Stimulated activated CD4-positive, alpha-beta T cell treated with anti-CD3 and anti-CD28 coated beads, Interleukin-12 subunit alpha, Interleukin-12 subunit beta, amount 100 ng/mL, for 24 hours (primary cell): ENCODE results near the gene GRIP2.

Source experiments
- DNase-seq, 2 experiments: peaks; one replicate each; pipeline ENCODE4 v3.0.0-alpha.2; 2020; ENCODE audit warnings: low read depth in 2 of 2

GRIP2 gene

DNA sequence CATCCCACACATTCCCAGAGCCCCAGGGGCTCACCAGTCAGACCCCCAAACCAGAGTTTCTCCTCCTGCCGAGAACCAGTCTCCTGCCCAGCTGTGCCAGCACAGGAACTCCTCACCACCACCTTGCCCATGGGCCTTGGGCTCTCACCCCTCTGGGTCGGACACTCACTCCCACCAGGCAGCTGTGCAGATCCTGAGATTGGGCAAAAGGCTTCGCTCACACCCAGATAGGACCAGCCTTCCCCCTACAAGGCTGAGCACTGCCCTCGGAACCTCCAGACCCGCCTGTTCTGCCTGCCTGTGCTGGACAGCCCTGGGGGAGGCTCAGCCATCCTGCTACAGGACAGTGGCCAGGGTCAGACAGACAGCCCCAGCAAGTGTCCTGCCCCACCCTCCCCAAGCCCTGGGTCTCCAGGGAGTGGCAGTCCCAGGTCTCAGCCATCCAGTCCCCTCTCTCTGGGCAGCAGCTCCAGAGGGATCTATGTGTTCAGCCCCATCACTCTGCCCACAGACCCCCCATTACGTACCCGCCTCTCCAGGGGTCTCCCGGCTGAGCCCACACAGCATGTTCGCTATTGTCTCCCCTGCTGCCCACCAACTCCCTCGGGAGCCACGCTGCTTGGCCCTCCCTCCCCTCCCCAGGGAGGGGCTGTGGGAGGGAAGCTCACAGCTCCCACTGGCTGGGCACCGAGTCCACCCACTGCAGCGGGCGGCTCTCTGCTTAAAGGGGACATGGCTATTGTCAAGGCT, at the start of gene GRIP2:
Gene GRIP2 (minus strand): TSS at position 601 of the 750 bp plus-strand sequence. CDS start 34 bp downstream, at position 567.
- no peak for DNase-seq

- DNase-seq: no peak
Observed at GRCh38 chr3:14588425-14589112, 48.4 kb upstream of the GRIP2 start.

- DNase-seq: no peak
Observed at GRCh38 chr3:14587740-14588360, 47.7 kb upstream of the GRIP2 start.

GRCh38 chr3:14586611-14587010, 46.5 kb upstream of the GRIP2 start:
- no peak for DNase-seq

- no peak for DNase-seq
Observed at GRCh38 chr3:14583548-14584091, 43.5 kb upstream of the GRIP2 start.

DNA sequence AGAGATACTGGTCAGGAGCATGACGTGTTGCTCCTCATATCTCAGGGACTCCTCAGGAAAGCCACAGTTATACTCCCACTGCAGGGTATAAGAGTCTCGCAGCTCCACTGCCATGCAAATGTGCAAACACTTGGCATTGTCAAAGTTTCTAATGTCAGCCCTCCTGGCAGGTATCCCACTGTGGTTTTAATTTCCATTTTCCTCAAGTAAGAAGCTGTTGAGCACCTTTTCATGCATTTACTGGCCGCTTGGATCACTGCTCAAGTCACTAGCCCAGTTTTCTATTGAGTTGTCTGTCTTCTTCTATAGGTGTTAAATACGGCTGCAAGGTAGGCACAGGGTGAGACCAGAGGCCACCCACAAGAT, 41.9 kb upstream of the GRIP2 start:
- no peak for DNase-seq

DNA sequence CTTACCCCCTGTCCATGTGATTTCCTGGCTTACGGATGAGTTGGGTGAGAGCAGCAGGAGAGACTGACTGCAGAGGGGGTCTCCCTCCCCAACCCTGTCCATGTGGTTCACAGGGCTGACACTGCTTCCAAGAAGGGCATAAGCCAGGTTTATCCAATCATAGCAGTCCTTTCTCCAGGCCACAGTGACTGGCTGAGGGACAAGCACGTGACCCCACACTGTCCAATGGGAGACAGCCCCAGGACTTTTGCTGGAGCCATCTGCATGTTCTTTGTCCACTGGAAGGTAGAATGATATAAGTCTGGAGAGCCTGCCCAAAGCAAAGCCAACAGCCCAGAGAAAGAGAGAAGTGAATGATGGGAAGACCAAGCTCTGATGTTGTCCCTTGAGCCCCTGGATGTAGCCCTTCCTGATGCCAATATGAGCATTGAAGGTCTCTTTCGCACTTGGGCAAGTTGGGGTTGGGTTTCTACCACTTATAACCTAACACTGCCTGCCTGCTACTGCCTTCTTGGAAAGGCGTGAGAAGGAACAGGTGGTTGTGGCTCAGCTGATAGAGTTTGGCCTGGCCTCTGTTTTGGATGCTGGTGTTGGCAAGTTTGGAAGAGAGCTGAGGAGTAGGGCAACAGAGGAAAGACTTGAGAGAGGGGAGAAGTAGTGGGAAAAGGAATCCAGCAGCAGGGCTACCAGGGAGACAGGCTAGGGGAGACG, 41.3 kb upstream of the GRIP2 start:
- DNase-seq: no peak

GRCh38 chr3:14577897-14578296, 37.8 kb upstream of the GRIP2 start:
- no peak for DNase-seq

GRCh38 chr3:14576163-14576562, 36.0 kb upstream of the GRIP2 start:
- DNase-seq: no peak

DNA sequence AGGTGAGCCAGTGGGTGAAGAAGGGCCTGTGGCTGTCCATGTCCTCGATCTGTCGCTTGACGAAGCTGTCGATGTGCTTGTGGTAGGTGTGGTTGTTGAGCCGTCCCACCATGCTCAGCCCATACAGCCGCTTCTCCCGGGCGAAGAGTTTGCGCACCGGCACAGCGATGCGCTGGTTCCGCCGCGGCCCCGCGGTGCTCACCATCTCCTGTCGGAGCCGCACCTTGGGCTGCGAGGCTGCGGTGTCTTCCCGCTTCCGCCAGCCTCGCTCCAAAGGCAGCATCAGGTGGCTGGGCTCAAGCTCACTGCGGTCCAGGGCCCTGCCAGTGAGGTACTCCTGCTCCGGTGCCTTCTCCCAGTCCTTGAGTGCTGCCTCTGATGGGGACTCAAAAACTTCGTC, 34.0 kb upstream of the GRIP2 start:
- no peak for DNase-seq

- DNase-seq: no peak
Observed at GRCh38 chr3:14573706-14574105, 33.6 kb upstream of the GRIP2 start.

DNA sequence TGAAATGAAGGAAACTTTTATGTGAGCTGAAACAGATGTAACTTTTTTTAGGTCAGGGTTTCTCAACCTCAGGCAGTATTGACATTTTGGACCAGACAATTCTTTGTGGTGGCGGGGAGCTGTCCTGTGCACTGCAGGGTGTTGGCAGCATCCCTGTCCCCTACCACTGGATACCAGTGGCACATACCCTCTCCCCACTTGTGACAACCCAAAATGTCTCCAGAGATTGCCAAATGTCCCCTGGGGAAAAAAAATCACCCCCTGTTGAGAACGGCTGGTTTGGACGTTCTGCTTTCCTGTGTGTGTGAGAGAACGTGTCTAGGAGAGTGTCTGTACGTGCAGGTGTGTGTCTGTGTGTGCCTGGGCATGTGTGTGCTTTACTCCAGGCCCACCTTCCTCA, 30.7 kb upstream of the GRIP2 start:
- DNase-seq: no peak

DNA sequence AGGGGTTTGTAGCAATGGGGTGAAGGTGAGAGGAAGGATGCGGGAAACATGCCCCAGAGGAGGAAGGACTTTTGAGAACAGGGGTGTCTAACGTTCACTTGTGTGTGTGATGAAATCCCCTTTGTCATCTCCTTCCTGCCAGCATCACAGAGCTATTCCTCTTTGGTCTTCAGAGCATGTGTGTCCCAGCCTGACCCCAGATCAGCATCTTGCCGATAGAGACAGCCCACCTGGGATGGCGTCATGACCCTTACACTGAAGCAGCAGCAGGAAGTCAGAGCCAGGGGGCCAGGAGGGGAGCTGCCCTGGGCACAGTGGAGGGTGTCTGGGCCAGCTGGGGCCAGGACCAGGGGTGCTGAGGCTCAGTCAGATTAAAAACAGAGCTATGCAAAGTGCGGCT, 29.9 kb upstream of the GRIP2 start:
- no peak for DNase-seq

DNA sequence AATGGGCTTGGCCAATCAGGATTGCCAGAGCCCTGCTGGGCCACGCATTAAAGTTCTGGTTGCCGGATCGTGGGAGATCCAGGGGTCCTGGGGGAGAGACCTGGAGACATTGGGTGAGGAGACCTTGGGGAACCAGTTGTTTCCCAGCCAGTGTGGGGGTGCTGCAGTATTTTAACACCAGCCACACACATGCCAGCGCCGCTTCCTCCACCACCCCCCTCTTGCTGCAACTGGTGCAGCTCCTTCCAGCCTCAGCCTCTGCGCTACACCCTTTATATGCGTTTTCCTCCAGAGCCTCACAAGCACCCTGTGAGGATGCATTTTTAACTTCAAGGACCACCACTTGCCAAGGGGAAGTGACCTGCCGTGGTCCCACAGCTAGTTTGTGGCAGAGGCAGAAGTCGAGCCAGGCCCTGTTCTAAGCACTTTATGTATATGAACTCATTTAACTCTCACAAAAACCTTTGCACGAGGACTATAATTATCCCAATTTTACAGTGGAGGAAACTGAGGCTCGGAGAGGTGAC, 29.4 kb upstream of the GRIP2 start:
- no peak for DNase-seq

DNA sequence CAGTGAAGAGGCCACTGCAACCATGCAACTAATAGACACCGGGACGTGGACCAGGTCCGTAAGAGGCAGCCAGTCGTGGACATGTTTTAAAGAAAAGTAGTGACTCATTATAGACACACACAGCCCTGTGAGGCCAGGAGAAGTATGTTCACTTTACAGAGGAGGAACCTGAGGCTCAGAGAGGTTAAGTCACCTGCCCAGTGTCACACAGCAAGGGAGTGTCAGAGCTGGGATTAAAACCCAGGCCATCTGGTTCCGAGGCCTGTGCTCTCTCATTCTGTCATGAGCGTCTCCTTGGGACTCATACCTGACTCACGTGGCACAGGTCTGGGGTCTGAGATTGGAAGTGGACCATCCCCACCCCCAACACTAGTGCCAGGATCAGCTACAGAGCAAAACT, 28.1 kb upstream of the GRIP2 start:
- DNase-seq: no peak

DNA sequence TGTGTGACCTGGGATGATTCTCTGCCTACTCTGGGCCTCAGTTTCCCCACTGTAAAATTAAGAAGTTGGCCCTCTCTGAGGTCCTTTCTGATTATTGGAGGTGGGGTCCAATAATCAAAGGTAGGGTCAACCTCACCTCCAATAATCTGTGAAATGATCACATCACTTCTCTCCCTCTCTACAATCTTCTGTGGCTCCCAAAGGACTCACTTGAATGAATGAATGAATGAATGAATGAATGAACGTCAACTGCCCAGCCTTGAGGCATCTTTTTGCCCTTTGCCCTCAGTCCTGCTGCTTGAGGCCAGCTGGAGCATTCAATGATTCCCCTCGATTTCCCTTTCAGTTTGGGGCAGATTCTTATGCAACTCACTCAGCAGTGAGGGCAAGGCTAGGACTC, 26.7 kb upstream of the GRIP2 start:
- DNase-seq: no peak

DNA sequence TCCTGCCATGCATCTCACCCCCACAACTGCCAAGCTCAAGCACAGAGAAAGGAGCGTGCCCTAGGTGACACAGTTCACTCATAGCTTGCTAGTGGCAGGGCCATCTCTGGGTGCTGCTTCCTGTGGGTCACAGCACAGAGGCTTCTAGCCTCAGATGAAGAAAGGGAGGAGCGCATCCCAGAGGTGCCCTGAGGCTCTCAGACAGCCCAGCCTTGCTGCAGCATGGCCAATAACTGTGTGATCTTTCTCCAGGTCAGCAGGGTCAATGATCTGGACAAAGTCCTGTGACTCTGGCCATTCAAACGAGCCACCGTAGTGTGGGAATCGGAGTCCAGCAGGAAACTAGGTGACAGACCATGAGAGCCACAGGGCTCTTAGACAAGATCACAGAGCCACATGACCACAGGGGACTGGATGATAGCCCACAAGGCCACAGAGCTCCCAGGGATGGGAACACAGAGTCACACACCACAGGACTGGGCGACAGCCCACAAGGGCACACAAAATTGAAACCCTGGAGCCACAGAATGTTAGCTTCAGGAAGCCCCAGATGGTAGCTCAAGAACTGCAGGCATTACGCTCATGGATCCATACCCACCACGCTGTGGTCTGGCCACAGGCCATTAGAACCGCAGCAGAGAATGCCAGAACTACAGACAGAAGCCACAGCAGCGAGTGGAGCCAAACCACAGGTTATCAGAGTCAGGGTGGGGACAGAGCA, 25.9 kb upstream of the GRIP2 start:
- DNase-seq: no peak

DNA sequence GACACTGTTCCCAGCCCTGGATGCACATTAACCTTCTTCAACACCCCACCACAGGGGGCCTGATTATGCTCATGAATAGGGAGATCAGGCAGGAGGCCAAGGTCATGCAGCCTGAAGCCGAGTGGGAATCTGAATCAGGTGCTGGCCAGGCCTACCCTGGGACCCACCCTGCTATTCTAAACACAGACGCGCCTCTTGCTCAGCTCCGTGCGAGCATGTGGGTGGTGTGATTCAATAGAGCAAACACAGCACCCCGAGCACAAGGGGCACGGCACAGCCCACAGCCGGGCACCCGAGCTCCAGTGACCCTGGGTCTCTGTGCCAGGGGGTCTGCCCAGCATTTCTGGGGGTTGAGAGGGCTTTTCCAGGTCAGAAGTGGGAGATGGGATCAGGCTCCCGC, 24.6 kb upstream of the GRIP2 start:
- DNase-seq: no peak

- DNase-seq: no peak
Observed at GRCh38 chr3:14563946-14564539, 23.9 kb upstream of the GRIP2 start.

DNA sequence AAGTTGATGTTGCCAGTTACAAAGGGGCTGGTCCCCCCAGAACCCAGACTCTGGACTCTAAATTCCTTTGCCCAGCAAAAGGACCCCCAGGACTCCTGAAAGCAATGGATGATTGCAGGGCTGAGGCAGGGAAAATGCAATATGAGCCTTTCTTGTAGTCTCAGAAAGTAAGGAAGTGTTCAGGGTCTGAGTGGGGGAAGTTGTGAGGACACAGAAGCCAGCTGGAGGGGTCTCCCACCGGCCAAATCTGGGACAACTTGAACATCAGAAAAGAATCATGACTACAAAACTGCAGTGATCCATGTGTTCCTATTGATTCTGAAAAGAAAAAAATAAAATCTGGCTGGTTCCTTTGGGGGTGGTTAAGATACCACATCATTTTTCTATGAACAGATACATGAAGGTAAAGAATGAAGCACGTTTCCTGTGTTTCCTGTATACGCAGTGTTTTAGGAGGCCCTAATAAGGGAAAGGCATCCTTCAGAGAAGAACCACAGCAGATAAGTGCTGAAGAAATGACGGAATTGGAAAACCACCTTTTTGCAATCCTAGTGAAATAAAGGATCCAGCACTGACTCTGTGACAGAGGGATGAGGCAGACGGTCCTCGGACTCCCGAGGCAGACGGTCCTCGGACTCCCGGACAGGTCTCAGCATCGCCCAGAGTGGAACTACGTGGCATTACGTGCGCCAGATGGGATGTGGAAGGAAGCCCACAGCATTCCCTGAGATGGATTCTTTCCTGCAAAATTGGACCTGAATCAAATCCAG, 22.2 kb upstream of the GRIP2 start:
- no peak for DNase-seq
